KOPT-K1 (cell line): Measurements from ENCODE around the gene FXYD6.
"Not testable (repeated sequence)": the region's sequence is repeated elsewhere in the genome, so short reads cannot be mapped to it uniquely, and the experiment has no call there.

ENCODE experiments used
- H3K27ac ChIP-seq: fragments of 200-600 bp; sonication (generic); 2 replicates; pipeline ENCODE4 v1.5.1; 2016; ENCODE audit warnings: antibody characterized with exemption, mild to moderate bottlenecking, low read depth, low read length; ENCODE audit not compliant: poor library complexity, severe bottlenecking
- H3K36me3 ChIP-seq: fragments of 200-600 bp; sonication (generic); 2 replicates; pipeline ENCODE4 v1.5.1; 2017; ENCODE audit warnings: antibody characterized with exemption, mild to moderate bottlenecking, low read length, moderate library complexity; ENCODE audit not compliant: insufficient read depth
- H3K9me3 ChIP-seq: fragments of 200-600 bp; sonication (generic); 2 replicates; pipeline ENCODE4 v1.5.1; 2017; ENCODE audit warnings: antibody characterized with exemption, low read length, mild to moderate bottlenecking; ENCODE audit not compliant: insufficient read depth, poor library complexity, severe bottlenecking

The FXYD6 gene

DNA sequence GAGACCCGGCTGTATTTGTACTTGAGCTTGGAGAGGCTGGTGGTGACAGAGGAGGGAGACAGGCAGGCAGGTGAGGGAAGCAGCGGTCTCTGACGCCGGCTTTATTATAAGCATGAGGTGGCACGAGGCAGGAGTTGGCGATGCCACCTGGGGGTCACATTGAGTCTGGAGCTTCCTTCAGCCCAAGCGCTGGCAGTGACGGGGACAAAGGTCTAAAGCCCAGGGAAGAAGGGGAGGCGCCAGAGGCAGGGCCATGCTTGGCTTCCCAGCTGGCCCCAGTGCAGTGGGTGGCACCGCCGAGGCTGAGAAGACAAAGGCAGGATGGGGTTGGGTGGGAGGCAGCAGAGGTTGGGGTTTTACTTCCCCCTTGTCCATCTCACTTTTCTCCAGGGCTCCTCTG lies 56.4 kb downstream of the FXYD6 start:
- Histone ChIP-seq H3K36me3 (peaks cover 43% of the 10 kb centered on the region), H3K27ac (no peak overlapping the region), H3K9me3 (no peaks in the 10 kb centered on the region)

DNA sequence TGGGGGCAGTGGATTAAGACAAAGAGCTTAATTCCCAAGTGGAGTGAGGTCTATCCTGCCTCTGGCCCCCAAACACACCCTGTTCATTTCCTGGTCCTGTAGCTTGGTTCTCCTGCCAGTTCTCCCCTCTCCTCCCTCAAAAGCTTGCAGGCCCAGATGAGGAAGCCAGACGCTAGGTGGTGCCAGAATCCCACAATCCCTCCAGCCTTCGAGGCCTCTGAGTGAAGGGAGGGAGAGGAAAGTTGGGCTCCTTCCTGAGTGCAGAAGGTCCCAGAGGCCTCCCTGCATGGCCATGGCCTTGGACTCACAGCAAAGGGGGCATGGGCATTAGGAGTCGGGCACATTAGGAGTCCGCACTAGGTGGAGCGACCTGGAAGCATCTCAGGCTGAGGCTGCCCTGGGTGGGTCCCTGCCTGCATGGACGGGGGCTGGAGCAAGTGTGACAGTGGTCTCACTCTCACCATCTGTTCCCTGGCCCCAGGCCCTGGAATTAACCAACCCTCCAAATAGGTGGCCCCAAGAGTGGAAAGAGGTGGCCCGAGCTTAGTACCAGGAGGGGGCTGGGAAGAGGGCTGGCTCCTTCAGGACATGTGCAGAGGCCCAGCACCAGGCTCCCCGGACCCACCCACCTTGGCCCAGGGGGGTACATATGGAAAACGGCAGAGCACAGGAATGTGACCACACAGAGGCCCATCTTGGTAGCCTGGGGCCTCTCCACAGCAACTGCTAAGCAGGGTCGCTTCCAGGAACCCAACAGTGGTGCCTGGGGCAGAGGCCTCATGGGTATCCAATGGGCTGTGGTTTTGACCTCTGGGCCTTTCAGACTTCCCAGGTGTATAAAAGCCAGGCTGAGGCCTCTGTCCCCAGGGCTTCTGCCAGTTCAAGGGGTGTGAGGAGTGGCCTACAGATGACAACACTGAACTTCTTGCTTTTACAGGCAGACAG lies 57.1 kb downstream of the FXYD6 start:
- H3K36me3 ChIP-seq: peaks cover 43% of the 10 kb centered on the region
- peak overlapping the region; percentile 60 for H3K27ac ChIP-seq
- no peaks in the 10 kb centered on the region for H3K9me3 ChIP-seq

DNA sequence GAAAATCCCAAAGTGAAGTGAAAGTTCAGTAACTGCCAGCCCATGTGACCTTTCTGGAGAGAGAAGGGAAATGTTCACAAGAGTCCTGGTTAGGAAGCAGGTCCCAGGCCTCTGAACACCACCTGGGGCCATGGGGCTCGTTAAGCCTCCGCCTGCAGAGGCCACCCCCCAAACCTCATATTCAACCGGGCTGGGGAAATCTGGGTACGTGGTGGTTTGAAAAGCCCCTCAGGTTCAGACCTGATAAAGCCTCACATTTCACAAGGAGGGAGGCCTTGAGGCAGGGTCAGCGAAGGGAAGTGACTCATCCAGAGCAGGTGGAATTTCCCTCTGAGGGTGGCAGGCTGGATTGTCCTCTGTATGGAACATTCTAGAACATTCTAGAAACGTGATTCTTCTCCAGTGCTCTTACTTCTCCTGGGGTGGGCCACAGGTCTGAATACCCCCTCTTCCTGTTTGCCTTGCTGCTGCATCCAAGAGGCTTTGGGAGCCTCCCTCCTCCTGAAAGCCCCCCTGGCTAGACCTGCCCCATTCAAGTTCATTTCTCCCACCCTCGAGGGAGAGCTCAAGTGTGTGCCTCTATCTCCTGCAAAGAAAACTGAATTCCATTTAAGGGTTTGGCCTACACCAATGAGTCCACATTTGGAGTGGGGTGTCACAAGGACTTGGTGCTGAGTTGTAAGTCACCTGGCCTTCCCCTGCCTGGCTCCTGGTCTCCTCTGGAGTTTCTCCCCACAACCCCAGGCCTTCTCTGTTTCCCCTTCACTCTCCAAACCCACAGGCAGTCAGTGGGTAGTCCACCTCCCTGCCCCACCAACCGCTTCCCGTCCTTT lies 58.2 kb downstream of the FXYD6 start:
- Histone ChIP-seq H3K27ac (peak overlapping the region; percentile 60), H3K36me3 (peaks cover 43% of the 10 kb centered on the region), H3K9me3 (no peaks in the 10 kb centered on the region)

DNA sequence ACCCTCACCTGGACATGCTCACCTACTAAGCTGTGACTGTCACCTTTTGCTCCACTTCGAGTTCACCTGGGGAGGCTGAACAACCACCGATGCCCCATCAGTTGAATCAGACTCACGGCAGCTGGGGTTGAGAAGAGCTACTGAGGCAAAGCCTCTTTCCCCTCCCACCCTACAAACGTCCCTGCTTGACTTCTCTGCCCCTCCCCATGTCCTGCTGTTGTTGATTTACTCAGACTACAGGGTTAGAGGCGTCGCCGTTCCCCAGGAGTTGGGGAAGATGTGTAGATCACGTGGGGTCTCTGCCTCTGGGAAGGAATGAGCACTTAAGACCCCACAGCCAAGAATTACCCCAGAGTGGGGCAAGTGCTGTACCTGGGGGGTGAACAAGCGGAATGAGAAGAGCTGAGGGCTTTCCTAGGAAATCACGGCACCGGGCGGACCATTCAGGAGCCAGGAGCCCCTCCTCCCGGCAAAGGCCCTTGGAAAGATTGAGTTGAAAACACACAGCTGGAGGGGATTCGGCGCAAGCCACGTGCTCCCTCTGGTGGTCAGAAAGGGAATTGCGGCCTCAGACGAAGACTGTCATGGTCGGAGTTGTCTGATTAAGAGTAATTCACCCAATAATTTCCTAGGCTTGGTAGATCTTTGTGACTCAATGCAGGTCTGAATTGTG lies 59.0 kb downstream of the FXYD6 start:
- Histone ChIP-seq H3K27ac (peak overlapping the region; percentile 60), H3K36me3 (peaks cover 38% of the 10 kb centered on the region), H3K9me3 (no peaks in the 10 kb centered on the region)

GRCh38 chr11:117816846-117817367 lies 59.6 kb downstream of the FXYD6 start:
- Histone ChIP-seq H3K36me3 (peaks cover 33% of the 10 kb centered on the region), H3K9me3 (no peaks in the 10 kb centered on the region), H3K27ac (peak overlapping the region; percentile 60)

GRCh38 chr11:117816151-117816741 lies 60.2 kb downstream of the FXYD6 start:
- no peaks in the 10 kb centered on the region for H3K9me3 ChIP-seq
- H3K27ac ChIP-seq: peak overlapping the region; percentile 60
- H3K36me3 ChIP-seq: peaks cover 26% of the 10 kb centered on the region

GRCh38 chr11:117815262-117815803 lies 61.1 kb downstream of the FXYD6 start:
- Histone ChIP-seq H3K9me3 (no peaks in the 10 kb centered on the region), H3K27ac (peak overlapping the region; percentile 60), H3K36me3 (peaks cover 20% of the 10 kb centered on the region)

GRCh38 chr11:117814766-117815261 lies 61.6 kb downstream of the FXYD6 start:
- Histone ChIP-seq H3K27ac (peak overlapping the region; percentile 60), H3K36me3 (peaks cover 16% of the 10 kb centered on the region), H3K9me3 (no peaks in the 10 kb centered on the region)

- Histone ChIP-seq H3K36me3 (peaks cover 10% of the 10 kb centered on the region), H3K9me3 (no peaks in the 10 kb centered on the region), H3K27ac (peak overlapping the region; percentile 60)
These were observed 62.2 kb downstream of the FXYD6 start for GRCh38 chr11:117814204-117814765.

GRCh38 chr11:117810056-117810451 lies 66.4 kb downstream of the FXYD6 start:
- not testable (repeated sequence) for H3K27ac ChIP-seq, H3K9me3 ChIP-seq, H3K36me3 ChIP-seq

DNA sequence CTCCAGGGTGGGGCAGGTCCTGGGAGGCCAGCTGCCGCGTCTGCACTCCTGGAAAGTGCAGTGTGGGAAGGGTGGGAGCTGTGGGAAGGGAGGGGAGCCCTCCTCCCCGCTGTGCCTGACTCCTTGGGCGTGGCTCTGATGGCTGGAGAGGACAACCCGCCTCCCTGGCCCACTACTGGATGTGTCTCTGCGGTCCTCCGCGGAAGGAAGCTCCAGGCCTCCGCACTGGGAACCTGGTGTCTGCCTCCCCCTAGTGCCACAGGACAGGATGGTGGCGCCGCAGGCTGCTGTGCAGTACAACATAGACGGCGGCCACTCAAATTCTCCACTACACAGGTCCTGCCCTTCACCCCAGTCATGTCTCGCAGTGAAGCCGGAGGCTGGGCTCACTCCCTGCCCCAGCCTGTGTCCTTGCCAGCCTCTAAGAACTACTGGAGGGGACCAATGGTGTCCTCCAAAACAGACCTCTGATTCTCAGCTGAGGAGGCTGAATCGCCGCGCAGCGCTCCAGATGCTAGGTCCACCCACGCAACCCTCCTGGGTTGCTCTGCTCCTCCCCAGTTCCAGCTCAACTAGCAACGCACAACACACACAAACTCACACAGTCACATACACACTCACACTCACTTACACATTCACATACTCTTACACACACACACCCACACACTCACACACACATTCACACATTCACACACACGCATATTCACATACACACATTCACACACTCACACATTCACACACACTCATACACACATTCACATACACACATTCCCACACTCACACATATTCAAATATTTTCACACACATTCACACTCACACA lies 67.0 kb downstream of the FXYD6 start:
- H3K36me3 ChIP-seq: no peaks in the 10 kb centered on the region
- no peaks in the 10 kb centered on the region for H3K9me3 ChIP-seq
- H3K27ac ChIP-seq: no peak overlapping the region

DNA sequence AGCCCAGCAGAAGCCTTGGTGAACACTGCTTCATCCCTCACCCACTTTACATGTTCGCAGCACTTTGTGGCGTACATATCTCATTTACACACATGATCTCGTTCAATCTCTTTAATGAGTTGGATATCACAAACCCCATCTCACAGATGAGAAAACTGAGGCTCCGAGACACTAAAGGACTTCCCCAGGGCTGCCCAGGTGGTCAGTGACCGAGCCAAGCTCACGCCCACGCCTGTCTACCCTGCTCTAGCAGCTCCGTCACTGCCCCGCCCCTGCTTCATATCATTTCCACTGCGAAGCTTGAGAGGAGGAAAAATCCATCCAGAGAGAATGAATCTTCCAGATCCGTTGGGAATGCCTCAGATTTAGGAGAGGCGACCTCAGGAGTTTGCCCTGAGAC lies 67.7 kb downstream of the FXYD6 start:
- no peak overlapping the region for H3K27ac ChIP-seq
- no peaks in the 10 kb centered on the region for H3K9me3 ChIP-seq
- H3K36me3 ChIP-seq: no peaks in the 10 kb centered on the region
